ENCODE measurements around the gene ARHGAP44. TPM values are rescaled to one million over a fixed set of nuclear protein-coding genes. Genes with fewer than 3 reads are reported as not detected.

ARHGAP44 gene
- total and polyA plus RNA-seq, 7 donors = 0.59 to 3.4 (median 1.7) TPM

DNA sequence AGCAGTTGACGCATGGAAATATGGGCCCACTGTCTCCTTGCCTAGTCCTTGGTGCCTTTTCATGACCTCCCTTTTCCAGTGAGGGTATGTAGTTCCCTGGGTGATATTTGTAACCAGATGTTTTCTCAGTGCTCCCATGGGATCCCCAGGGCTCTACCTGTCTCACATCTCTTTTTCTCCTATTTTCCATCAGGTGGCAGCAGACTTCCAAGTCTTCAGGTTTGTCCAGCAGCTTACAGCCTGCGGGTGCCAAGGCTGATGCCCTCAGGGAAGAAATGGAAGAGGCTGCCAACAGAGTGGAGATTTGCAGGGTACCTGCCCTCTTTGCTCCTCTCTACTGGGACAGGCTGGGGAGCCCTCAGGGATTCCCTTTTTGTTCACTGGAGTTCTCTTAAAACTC lies 139.4 kb downstream of the ARHGAP44 start:
- no peaks in the 10 kb centered on the region for H3K27me3 ChIP-seq (ENCODE audit: insufficient read depth in 3 of 3, low read length in 2 of 3)
- 49 to 59% (median 51%) methylated on average over 2 of the region's 2 CpGs for WGBS, 3 donors
- H3K4me3 ChIP-seq = no peak overlapping the region
- no peak overlapping the region for H3K27ac ChIP-seq
- intact Hi-C loops (cut with DNase I) = no loop called here
- H3K36me3 ChIP-seq (ENCODE audit: insufficient read depth in 1 of 2, low read depth in 1 of 2) = no peaks in the 10 kb centered on the region
- no peaks in the 10 kb centered on the region for H3K4me1 ChIP-seq
- TF ChIP-seq, protein P1, sequence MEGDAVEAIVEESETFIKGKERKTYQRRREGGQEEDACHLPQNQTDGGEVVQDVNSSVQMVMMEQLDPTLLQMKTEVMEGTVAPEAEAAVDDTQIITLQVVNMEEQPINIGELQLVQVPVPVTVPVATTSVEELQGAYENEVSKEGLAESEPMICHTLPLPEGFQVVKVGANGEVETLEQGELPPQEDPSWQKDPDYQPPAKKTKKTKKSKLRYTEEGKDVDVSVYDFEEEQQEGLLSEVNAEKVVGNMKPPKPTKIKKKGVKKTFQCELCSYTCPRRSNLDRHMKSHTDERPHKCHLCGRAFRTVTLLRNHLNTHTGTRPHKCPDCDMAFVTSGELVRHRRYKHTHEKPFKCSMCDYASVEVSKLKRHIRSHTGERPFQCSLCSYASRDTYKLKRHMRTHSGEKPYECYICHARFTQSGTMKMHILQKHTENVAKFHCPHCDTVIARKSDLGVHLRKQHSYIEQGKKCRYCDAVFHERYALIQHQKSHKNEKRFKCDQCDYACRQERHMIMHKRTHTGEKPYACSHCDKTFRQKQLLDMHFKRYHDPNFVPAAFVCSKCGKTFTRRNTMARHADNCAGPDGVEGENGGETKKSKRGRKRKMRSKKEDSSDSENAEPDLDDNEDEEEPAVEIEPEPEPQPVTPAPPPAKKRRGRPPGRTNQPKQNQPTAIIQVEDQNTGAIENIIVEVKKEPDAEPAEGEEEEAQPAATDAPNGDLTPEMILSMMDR (IDR thresholded peaks at IDR 0.05) = no peak
- ATAC-seq (no peak), DNase-seq (no peak)
- H3K9me3 ChIP-seq = no peaks in the 10 kb centered on the region

DNA sequence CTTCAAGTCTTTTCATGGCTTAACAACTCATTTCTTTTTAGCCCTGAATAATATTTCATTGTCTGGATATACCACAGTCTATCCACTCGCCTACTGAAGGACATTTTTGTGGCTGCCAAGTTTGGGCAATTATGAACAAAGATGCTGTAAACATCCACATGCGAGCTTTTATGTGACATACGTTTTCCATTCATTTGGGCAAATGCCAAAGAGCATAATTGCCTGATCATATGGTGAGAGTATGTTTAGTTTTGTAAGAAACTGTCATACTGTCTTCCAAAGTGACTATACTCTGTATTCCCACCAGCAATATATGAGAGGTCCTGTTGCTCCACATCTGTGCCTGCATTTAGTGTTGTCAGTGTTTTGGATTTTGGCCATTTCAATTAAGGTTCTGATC lies 147.2 kb downstream of the ARHGAP44 start:
- no peaks in the 10 kb centered on the region for H3K4me1 ChIP-seq
- no peaks in the 10 kb centered on the region for H3K9me3 ChIP-seq
- H3K36me3 ChIP-seq (ENCODE audit: insufficient read depth in 1 of 2, low read depth in 1 of 2) = no peaks in the 10 kb centered on the region
- TF ChIP-seq, protein P1 (IDR thresholded peaks at IDR 0.05) = no peak
- H3K27me3 ChIP-seq (ENCODE audit: insufficient read depth in 3 of 3, low read length in 2 of 3) = no peaks in the 10 kb centered on the region
- DNase-seq (no peak), ATAC-seq (no peak)
- no peak overlapping the region for H3K4me3 ChIP-seq
- 58 to 71% (median 62%) methylated on average over 3 of the region's 3 CpGs for WGBS, 3 donors
- no peak overlapping the region for H3K27ac ChIP-seq
- intact Hi-C loops (cut with DNase I) = no loop called here

DNA sequence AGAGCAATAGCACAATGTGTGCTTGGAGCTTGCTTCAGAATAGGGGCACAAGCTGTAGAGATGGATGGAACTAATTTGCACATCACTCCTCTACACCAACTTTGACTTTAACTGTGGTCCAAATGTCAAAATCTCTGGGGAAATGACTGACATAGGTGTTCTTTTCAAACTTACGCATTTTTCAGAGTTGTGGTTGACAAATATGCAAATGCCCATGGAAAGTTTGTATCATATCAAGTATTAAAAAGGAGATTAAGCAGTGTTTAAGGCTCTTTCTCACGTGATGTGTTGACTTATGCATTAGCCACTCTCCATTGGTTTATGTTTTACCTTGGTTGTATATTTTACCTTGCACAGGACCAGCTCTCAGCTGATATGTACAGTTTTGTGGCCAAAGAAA lies 151.4 kb downstream of the ARHGAP44 start:
- 79 to 87% (median 85%) methylated on average over 2 of the region's 2 CpGs for WGBS, 3 donors
- DNase-seq (no peak), ATAC-seq (no peak)
- no peak overlapping the region for H3K27ac ChIP-seq
- no peak overlapping the region for H3K4me3 ChIP-seq
- no peaks in the 10 kb centered on the region for H3K36me3 ChIP-seq (ENCODE audit: insufficient read depth in 1 of 2, low read depth in 1 of 2)
- H3K27me3 ChIP-seq (ENCODE audit: insufficient read depth in 3 of 3, low read length in 2 of 3) = peaks cover 0 to 3% (median 0%) of the 10 kb centered on the region in 3 donors
- no peaks in the 10 kb centered on the region for H3K9me3 ChIP-seq
- TF ChIP-seq, protein P1 (IDR thresholded peaks at IDR 0.05) = no peak
- H3K4me1 ChIP-seq = no peaks in the 10 kb centered on the region
- intact Hi-C loops (cut with DNase I) = no loop called here

DNA sequence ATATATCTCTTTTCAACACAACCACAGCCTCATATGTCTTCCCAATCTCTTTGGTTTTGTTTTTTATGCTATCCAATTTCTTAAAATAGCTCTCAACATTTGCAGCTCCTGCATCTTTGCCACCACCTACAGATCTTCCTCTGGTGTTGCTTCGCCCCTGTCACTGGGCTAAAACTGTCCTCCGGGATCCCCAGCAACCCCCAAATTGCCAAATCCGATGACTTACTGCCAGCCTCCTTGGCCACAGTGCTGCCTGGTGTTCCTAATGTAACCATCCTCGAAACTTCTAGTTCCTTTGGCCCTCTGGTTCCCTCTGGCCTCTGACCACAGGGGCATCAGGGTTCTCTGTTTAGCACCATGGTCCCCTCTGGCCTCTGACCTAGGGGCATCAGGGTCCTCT lies 157.7 kb downstream of the ARHGAP44 start:
- Histone ChIP-seq H3K4me1 (no peaks in the 10 kb centered on the region), H3K4me3 (no peak overlapping the region), H3K9me3 (no peaks in the 10 kb centered on the region), H3K36me3 (ENCODE audit: insufficient read depth in 1 of 2, low read depth in 1 of 2) (no peaks in the 10 kb centered on the region), H3K27ac (no peak overlapping the region), H3K27me3 (ENCODE audit: insufficient read depth in 3 of 3, low read length in 2 of 3) (peaks cover 0 to 3% (median 0%) of the 10 kb centered on the region in 3 donors)
- TF ChIP-seq, protein P1 (IDR thresholded peaks at IDR 0.05) = no peak
- intact Hi-C loops (cut with DNase I) = no loop called here
- WGBS, 3 donors = 76 to 94% (median 92%) methylated on average over 4 of the region's 4 CpGs
- no peak for ATAC-seq
- no peak for DNase-seq

DNA sequence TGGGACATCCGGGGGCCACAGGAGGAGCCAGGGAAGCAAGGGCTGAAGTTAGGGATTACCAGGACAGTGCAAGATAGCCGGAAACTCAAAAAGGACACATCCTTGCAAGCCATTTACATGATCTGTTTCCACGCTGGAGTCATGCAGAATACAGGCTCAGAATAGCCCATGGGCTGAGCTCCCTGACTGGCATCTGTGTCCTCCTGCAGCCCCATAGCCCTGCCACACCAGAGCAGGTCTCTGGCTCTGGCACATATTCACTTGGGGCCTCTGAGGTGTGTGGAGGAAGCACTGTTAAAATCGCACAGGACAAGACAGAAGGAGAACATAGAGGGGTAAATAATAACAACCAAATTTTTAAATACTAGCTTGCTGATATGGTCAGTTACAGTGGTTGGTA lies 162.7 kb downstream of the ARHGAP44 start:
- 72 to 76% (median 76%) methylated on average over 4 of the region's 4 CpGs for WGBS, 3 donors

More for the DNA sequence above, 162.7 kb downstream of the ARHGAP44 start:
- no peak overlapping the region for H3K27ac ChIP-seq
- intact Hi-C loops (cut with DNase I) = no loop called here
- H3K4me1 ChIP-seq = no peaks in the 10 kb centered on the region
- H3K9me3 ChIP-seq = no peaks in the 10 kb centered on the region
- H3K4me3 ChIP-seq = no peak overlapping the region
- DNase-seq (no peak), ATAC-seq (peak in 2 of 4 donors; percentile 25 to 42)
- no peaks in the 10 kb centered on the region for H3K36me3 ChIP-seq (ENCODE audit: insufficient read depth in 1 of 2, low read depth in 1 of 2)
- TF ChIP-seq, protein P1 (IDR thresholded peaks at IDR 0.05) = no peak
- H3K27me3 ChIP-seq (ENCODE audit: insufficient read depth in 3 of 3, low read length in 2 of 3) = no peaks in the 10 kb centered on the region

All from psoas muscle (tissue), 8 donors.